DOHH2 (cell line): ENCODE data around the gene HDAC4.

Experiments used
- CTCF ChIP-seq: fragments of 200-600 bp; sonication (generic); IDR thresholded peaks from one replicate; pipeline ENCODE4 v1.5.1; 2014; ENCODE audit warnings: antibody characterized with exemption, mild to moderate bottlenecking, low read depth, low read length; ENCODE audit not compliant: poor library complexity, severe bottlenecking
- EZH2phosphoT487 ChIP-seq: fragments of 200-600 bp; sonication (generic); IDR thresholded peaks from 2 replicates; pipeline ENCODE4 v1.6.1; 2017; ENCODE audit warnings: borderline replicate concordance, mild to moderate bottlenecking, antibody characterized with exemption, low read length, moderate library complexity, mixed read lengths

- no peak for TF ChIP-seq CTCF
- TF ChIP-seq EZH2phosphoT487 = no peak
Observed at GRCh38 chr2:239272626-239273025, 128.2 kb downstream of the HDAC4 start.
